Measurements from ENCODE around the gene TMEM218.

DNA sequence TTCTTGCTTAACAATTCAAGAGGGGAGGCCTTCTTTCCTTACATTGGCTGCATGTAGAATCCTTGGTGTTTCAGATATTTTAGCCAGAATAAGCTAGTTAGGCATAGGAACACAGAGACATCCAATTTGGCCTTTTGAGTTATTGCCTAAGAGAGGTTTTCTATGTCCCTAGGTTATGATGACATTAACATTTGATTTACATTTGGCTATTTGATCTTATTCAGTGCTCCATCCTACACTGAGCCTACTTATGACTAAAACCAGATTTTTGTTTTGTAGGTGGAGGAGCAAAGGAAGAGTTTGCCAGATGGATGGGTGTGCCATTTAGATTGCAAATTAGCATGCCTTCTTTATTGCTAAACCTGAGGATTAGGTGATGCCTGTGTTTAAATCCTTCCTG is 59.4 kb downstream of the TMEM218 start:
- TF ChIP-seq POLR2A (IDR thresholded peaks at IDR 0.05; ENCODE audit: low read length) (no peak), GATA1 (IDR thresholded peaks at IDR 0.05; ENCODE audit: low read depth, low read length) (no peak)
